Heart left ventricle (tissue), 16 donors: ENCODE results near the gene PCDHA1. TPM values are rescaled to one million over a fixed set of nuclear protein-coding genes. Genes with fewer than 3 reads are reported as not detected.

ENCODE experiments used
- ATAC-seq, 4 donors: fragments of 200-7000 bp; cut with Tn5 transposase; one replicate each; pipeline ENCODE4 v1.9.1; 2020 to 2022; ENCODE audit warnings: moderate library complexity in 4 of 4, mild to moderate bottlenecking in 3 of 4, moderate number of reproducible peaks in 1 of 4
- DNase-seq, 5 donors: peaks; one replicate each; pipeline ENCODE4 v3.0.0-alpha.2; 2020
- H3K27ac ChIP-seq, 12 donors: fragments of 200-600 bp; sonication (generic) in 4 of 12; one replicate each; pipeline versions ENCODE4 v1.5.0 to v1.8.0; 2016 to 2022; ENCODE audit warnings: mild to moderate bottlenecking in 2 of 12
- H3K27me3 ChIP-seq, 9 donors: fragments of 200-600 bp; sonication (generic) in 2 of 9; one replicate each; pipeline versions ENCODE4 v1.5.1 to v1.8.0; 2016 to 2022; ENCODE audit warnings: mild to moderate bottlenecking in 3 of 9
- H3K36me3 ChIP-seq, 9 donors: fragments of 200-600 bp; sonication (generic) in 2 of 9; one replicate each; pipeline versions ENCODE4 v1.5.0 to v1.8.0; 2018 to 2022; ENCODE audit warnings: mild to moderate bottlenecking in 2 of 9
- H3K4me1 ChIP-seq, 12 donors: fragments of 200-600 bp; sonication (generic) in 4 of 12; one replicate each; pipeline versions ENCODE4 v1.5.0 to v1.8.0; 2016 to 2022; ENCODE audit warnings: mild to moderate bottlenecking in 3 of 12
- H3K4me3 ChIP-seq, 12 donors: fragments of 200-600 bp; sonication (generic) in 4 of 12; one replicate each; pipeline versions ENCODE4 v1.5.0 to v1.8.0; 2017 to 2022; ENCODE audit warnings: mild to moderate bottlenecking in 9 of 12, moderate library complexity in 4 of 12
- H3K9me3 ChIP-seq, 12 donors: fragments of 200-600 bp; sonication (generic) in 4 of 12; one replicate each; pipeline versions ENCODE4 v1.5.0 to v1.8.0; 2016 to 2022; ENCODE audit warnings: mild to moderate bottlenecking in 1 of 12
- POLR2A ChIP-seq, 2 donors: fragments of 450-650 bp; IDR thresholded peaks; one replicate each; pipeline ENCODE4 v1.6.1; 2017; ENCODE audit warnings: antibody characterized with exemption in 2 of 2, mild to moderate bottlenecking in 2 of 2, moderate library complexity in 2 of 2
- WGBS, 4 donors: extraction: QIAGEN DNeasy Blood & Tissue Kit in 2 of 4; methylation state at CpG; one replicate each; pipeline versions ENCODE4 v1.1.5 to v1.1.7; 2013 to 2018; 5-methylcytosine and 5-hydroxymethylcytosine counted together
- intact Hi-C, 10 donors: fragments of 100-400 bp; cut with DNase I; formaldehyde crosslinking; loops; one replicate each; pipeline versions ENCODE4 v1.11.1 to v1.14.2; 2022
- polyA plus RNA-seq, 2 donors: library from polyadenylated mRNA; stranded (reverse); fragments of 200-250 nt; gene quantifications; one replicate each; pipeline ENCODE4 v1.2.3, GENCODE V29; 2013
- total RNA-seq, 9 donors: library from RNA; depleted of rRNA in 2 of 9; stranded (reverse); fragments of >200 nt in 2 of 9; fragmentation: NEBNext Ultra II Directional in 3 of 9; extraction: Animal tissue kit (Norgen Biotek cat#: 25700) in 3 of 9; gene quantifications; one replicate each; pipeline versions ENCODE4 v1.1.0 to v1.2.4, GENCODE V29; 2016 to 2023
- TF ChIP-seq, protein P1 (sequence below), 12 donors: fragments of 200-600 bp; sonication (generic) in 4 of 12; IDR thresholded peaks; one replicate each; pipeline versions ENCODE4 v1.5.0 to v1.8.0; 2018 to 2022; ENCODE audit warnings: antibody characterized with exemption in 12 of 12, mild to moderate bottlenecking in 5 of 12
- donor health status: ischemic (EF 13 %, LVEDD 7.1; RV severe dilation, severe dysfunction).
- donor health status: healthy with polysubstance abuse.
- donor health status: DM: no; HTN: yes; CAD: no.
- donor health status: DM: no; HTN: no; CAD: no.
- donor health status: ischemic (EF 25% LVEDD 6.9; RV normal size, moderate dysfunction).
- donor health status: ischemic (EF 25% LVEDD 5.7; RV mildly dilated, moderate dysfunction).
- donor health status: healthy.
- donor health status: DM: yes; HTN: yes; CAD: no.
- donor health status: ischemic (EF 35%, LVEDD 5.7; RV mildly dilated, moderate dysfunction).
- donor health status: nonischemic (EF 11% LVEDD 7.7; RV severe dilation, severe dysfunction).
- donor health status: DM: yes; HTN: yes; CAD: no.
- donor health status: PGD.
- donor health status: ischemic (EF 29% LVEDD 5.4; RV normal size, mild dysfunction).
- donor health status: nonischemic (EF 23%, LVEDD 6.1; RV moderate dilation, normal function).

Gene PCDHA1
- total and polyA plus RNA-seq, 11 donors = 0.08 TPM; not detected in 10

DNA sequence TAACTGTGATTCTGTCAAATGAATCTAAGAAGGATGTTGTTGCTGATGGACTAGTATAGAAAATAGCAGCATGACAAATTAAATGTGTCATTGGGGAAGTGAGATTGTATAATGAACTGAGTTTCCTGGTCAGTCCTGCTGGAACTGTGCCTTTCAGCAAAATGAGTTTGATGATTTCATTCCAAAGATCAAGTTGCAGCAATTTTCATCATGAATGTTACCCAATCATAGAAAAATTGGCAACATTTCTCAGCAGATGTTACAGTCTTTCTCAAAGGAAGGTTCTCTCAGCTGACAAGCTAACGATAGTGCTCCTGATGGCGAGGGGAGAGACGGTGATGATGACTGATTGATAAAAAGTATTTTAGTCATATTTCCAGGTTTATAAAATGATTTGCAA lies 191.1 kb downstream of the PCDHA1 start:
- DNase-seq (no peak), ATAC-seq (peak in 1 of 4 donors; percentile 42)
- WGBS, 4 donors = 48 to 65% (median 64%) methylated on average over 3 of the region's 3 CpGs
- Histone ChIP-seq H3K27ac (no peak overlapping the region), H3K27me3 (peaks cover 0 to 6% (median 0%) of the 10 kb centered on the region in 9 donors), H3K4me1 (no peaks in the 10 kb centered on the region), H3K36me3 (no peaks in the 10 kb centered on the region), H3K4me3 (no peak overlapping the region), H3K9me3 (no peaks in the 10 kb centered on the region)
- TF ChIP-seq POLR2A (IDR thresholded peaks at IDR 0.05) = no peak
- TF ChIP-seq, protein P1, sequence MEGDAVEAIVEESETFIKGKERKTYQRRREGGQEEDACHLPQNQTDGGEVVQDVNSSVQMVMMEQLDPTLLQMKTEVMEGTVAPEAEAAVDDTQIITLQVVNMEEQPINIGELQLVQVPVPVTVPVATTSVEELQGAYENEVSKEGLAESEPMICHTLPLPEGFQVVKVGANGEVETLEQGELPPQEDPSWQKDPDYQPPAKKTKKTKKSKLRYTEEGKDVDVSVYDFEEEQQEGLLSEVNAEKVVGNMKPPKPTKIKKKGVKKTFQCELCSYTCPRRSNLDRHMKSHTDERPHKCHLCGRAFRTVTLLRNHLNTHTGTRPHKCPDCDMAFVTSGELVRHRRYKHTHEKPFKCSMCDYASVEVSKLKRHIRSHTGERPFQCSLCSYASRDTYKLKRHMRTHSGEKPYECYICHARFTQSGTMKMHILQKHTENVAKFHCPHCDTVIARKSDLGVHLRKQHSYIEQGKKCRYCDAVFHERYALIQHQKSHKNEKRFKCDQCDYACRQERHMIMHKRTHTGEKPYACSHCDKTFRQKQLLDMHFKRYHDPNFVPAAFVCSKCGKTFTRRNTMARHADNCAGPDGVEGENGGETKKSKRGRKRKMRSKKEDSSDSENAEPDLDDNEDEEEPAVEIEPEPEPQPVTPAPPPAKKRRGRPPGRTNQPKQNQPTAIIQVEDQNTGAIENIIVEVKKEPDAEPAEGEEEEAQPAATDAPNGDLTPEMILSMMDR (IDR thresholded peaks at IDR 0.05) = no peak
- intact Hi-C loops = no loop called here

- Histone ChIP-seq H3K27ac (no peak overlapping the region), H3K27me3 (peaks cover 0 to 6% (median 0%) of the 10 kb centered on the region in 9 donors), H3K9me3 (no peaks in the 10 kb centered on the region), H3K4me3 (no peak overlapping the region), H3K36me3 (no peaks in the 10 kb centered on the region), H3K4me1 (no peaks in the 10 kb centered on the region)
- peak in 1 of 4 donors; percentile 54 for ATAC-seq
- TF ChIP-seq POLR2A (IDR thresholded peaks at IDR 0.05) = no peak
- TF ChIP-seq, protein P1 (IDR thresholded peaks at IDR 0.05) = no peak
- DNase-seq = no peak
- 34 to 60% (median 47%) methylated on average over 2 of the region's 2 CpGs for WGBS, 4 donors
- intact Hi-C loops = no loop called here
Observed at GRCh38 chr5:140978260-140978659, 192.3 kb downstream of the PCDHA1 start.

- Histone ChIP-seq H3K27ac (no peak overlapping the region), H3K4me1 (no peaks in the 10 kb centered on the region), H3K36me3 (no peaks in the 10 kb centered on the region), H3K27me3 (peaks cover 0 to 6% (median 0%) of the 10 kb centered on the region in 9 donors), H3K4me3 (no peak overlapping the region), H3K9me3 (no peaks in the 10 kb centered on the region)
- intact Hi-C loops = no loop called here
- TF ChIP-seq, protein P1 (IDR thresholded peaks at IDR 0.05) = no peak
- TF ChIP-seq POLR2A (IDR thresholded peaks at IDR 0.05) = no peak
- 89 to 100% (median 92%) methylated on average over 1 of the region's 1 CpG for WGBS, 4 donors
- ATAC-seq (no peak), DNase-seq (no peak)
Observed at GRCh38 chr5:140978983-140979382, 193.0 kb downstream of the PCDHA1 start.

GRCh38 chr5:140982083-140982716 lies 196.3 kb downstream of the PCDHA1 start:
- no peak overlapping the region for H3K4me3 ChIP-seq
- WGBS, 4 donors = 84 to 89% (median 87%) methylated on average over 5 of the region's 5 CpGs
- H3K27me3 ChIP-seq = no peaks in the 10 kb centered on the region
- no peak for TF ChIP-seq POLR2A (IDR thresholded peaks at IDR 0.05)
- TF ChIP-seq, protein P1 (IDR thresholded peaks at IDR 0.05) = no peak
- intact Hi-C loops = no loop called here
- no peaks in the 10 kb centered on the region for H3K36me3 ChIP-seq
- DNase-seq (no peak), ATAC-seq (no peak)
- no peaks in the 10 kb centered on the region for H3K4me1 ChIP-seq
- no peak overlapping the region for H3K27ac ChIP-seq
- H3K9me3 ChIP-seq = no peaks in the 10 kb centered on the region
